ENCODE data around the gene PLA2G6.
A peak's percentile ranks its signal among the peaks of the same experiment; 100 is the strongest.

Gene PLA2G6

DNA sequence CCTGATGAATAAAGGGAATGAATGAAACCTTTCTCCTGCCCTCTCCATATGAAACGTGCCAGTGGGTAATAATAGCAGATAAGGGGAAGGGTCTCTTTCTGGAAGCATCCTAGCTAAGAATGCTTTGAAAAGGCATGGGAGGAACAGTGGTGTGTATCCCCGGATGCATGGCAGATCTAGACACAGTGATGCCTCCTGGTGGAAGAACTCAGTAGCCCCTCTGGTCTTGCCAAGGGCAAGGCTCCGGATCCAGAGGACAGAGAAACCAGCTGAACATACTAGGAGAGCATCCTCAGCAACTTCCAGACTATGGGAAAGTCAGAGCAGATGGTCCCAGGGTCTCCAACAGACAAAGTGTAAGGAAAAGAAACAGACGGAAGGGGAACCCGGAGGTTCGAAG is 77.5 kb downstream of the PLA2G6 start:
- ChIA-PET POLR2A (no interaction called here), CTCF (interaction anchor here (0.6 to 7.8 kb wide), 5 partner anchors 9 to 52 kb away, joined by 3 to 87 read pairs (median 4); partner anchors contain the start of gene BAIAP2L2)
- no peak overlapping the region for H3K4me3 ChIP-seq (ENCODE audit: low read depth, low read length)
- DNase-seq (ENCODE audit: low read depth, low spot score) = no peak
- TF ChIP-seq, protein P1, sequence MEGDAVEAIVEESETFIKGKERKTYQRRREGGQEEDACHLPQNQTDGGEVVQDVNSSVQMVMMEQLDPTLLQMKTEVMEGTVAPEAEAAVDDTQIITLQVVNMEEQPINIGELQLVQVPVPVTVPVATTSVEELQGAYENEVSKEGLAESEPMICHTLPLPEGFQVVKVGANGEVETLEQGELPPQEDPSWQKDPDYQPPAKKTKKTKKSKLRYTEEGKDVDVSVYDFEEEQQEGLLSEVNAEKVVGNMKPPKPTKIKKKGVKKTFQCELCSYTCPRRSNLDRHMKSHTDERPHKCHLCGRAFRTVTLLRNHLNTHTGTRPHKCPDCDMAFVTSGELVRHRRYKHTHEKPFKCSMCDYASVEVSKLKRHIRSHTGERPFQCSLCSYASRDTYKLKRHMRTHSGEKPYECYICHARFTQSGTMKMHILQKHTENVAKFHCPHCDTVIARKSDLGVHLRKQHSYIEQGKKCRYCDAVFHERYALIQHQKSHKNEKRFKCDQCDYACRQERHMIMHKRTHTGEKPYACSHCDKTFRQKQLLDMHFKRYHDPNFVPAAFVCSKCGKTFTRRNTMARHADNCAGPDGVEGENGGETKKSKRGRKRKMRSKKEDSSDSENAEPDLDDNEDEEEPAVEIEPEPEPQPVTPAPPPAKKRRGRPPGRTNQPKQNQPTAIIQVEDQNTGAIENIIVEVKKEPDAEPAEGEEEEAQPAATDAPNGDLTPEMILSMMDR (IDR thresholded peaks at IDR 0.05; ENCODE audit: insufficient read depth, low read length, missing control alignments) = peak; percentile 35

DNA sequence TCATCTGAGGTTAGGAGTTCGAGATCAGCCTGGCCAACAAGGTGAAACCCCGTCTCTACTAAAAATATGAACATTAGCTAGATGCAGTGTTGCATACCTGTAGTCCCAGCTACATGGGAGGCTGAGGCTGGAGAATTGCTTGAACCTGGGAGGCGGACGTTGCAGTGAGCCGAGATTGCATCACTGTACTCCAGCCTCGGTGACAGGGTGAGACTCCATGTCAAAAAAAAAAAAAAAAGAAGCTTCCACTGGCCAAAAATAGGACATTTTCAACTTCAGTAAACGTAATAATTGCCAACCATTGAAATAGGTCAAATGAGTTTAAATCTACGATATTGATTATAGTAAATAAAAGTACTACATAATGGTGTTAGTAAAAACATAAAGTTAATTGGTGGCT is 78.0 kb downstream of the PLA2G6 start:
- ChIA-PET POLR2A (no interaction called here), CTCF (interaction anchor here (0.7 to 7.8 kb wide), 3 partner anchors 10 to 30 kb away, joined by 3 to 87 read pairs (median 4); partner anchors contain the start of gene BAIAP2L2)
- TF ChIP-seq, protein P1 (IDR thresholded peaks at IDR 0.05; ENCODE audit: insufficient read depth, low read length, missing control alignments) = no peak
- no peak for DNase-seq (ENCODE audit: low read depth, low spot score)
- H3K4me3 ChIP-seq (ENCODE audit: low read depth, low read length) = no peak overlapping the region

DNA sequence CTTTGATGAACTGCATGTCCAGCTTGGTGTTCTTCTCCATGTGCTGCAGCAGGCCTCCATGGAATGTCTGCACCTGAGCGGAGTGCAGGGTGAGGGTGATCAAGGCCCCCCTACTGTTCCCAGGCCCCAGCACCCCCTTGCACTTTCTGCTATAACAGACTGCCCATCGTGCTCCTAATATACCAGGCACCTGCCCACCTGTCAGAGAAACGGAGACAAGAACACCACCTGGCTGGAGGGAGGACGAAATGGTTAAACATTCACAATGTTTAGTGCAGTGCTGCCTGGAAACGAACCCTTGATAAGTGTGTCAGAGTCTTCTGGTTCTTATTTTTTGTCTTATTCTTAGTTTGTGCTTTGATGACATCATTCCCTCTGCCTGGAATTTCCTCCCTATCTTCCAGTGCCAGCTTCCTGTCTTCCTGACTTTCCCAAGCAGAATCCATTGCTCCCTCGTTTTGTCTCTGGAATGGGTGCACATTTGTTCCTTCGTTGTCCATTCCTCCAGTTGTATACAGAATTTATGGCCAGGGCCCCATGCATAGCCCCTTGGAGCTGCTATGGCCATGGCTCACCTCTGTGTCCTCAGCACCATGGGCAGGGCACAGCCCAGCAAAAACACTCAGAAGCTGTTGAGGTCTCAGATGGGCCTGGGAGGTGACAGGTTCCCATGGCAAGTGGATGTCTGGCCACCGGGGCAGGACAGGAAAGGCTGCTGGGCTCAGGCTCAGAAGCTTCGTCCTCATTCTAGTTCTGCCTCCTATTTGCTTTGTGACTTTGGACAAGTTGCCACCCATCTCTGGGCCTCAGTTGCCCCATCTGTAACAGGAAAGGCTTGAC is 83.0 kb downstream of the PLA2G6 start:
- ChIA-PET CTCF (interaction anchor here (1.1 to 7.8 kb wide), 10 partner anchors 8 to 255 kb away, joined by 3 to 87 read pairs (median 4); partner anchors contain the start of gene BAIAP2L2), POLR2A (interaction anchor here (1.1 kb wide), 1 partner anchor 103 kb away, joined by 3 read pairs; the partner anchor contains the start of gene MAFF)
- no peak for DNase-seq (ENCODE audit: low read depth, low spot score)
- no peak overlapping the region for H3K4me3 ChIP-seq (ENCODE audit: low read depth, low read length)
- TF ChIP-seq, protein P1 (IDR thresholded peaks at IDR 0.05; ENCODE audit: insufficient read depth, low read length, missing control alignments) = no peak

DNA sequence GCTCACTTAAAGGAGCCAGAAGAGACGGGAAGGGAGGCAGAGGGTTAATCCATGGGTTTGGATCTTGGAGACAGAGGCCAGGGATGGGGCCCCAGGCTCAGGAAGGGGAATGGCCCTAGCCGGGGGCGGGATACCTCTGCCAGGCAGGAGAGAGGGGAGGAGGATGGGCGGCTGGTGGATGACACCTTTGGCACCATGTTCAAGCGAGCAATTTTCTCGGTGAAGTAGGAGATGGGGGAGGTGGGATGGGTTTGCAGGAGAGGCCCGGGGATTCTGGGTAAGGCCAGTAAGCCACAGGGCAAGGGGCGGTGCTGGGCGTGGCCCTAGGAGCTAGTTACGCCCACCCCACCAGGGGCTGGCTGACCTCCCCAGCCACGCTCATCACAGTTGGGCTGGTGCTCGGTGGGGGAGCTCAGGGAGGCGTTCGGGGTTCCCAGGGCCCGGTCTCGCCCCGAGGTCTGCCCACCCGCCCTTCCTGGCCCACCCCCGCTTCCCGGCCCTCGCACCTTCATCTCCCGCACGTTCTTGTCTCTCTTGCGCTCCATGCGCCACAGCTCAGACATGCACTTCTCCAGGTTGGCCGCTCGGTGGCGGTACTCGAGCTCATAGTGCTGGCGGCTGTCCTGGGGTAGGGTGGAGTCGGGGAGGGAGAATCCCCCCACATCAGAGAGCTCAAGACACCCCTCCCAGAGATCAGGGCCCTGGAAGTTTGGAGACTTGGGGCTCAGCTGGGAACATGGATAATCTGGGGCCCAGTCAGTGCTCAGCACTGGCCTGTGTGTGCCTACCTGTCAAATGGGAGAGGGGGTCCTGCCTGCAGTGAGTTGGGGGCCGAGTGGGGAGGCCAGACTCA is 83.8 kb downstream of the PLA2G6 start:
- POLR2A ChIA-PET = interaction anchor here (1.1 kb wide), 1 partner anchor 104 kb away, joined by 3 read pairs; the partner anchor contains the start of gene MAFF
- TF ChIP-seq, protein P1 (IDR thresholded peaks at IDR 0.05; ENCODE audit: insufficient read depth, low read length, missing control alignments) = peak; percentile 63
- no peak overlapping the region for H3K4me3 ChIP-seq (ENCODE audit: low read depth, low read length)
- CTCF ChIA-PET = interaction anchor here (0.7 to 7.8 kb wide), 10 partner anchors 9 to 256 kb away, joined by 3 to 87 read pairs (median 4); partner anchors contain the start of gene BAIAP2L2
- DNase-seq (ENCODE audit: low read depth, low spot score) = no peak

DNA sequence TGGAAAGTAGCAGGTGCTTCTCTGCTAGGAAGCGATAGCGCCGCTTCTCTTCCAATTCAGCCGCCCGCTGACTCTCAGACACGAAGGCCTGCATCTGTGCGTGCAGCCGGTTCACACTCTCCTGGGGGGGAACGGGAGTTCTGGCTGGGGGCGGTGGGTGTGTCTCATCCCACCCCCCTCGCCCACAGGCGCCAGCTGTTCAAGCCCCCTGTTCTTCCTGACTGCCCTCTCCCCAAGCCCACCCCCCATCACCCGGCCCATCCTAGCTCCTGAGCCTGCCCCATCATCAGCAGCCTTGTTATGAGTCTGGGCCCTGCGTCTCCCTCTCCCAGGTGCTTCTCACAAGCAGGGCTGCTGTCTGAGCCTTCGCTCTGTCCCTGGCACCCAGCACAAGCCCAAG is 84.6 kb downstream of the PLA2G6 start:
- ChIA-PET POLR2A (no interaction called here), CTCF (interaction anchor here (0.8 to 7.8 kb wide), 6 partner anchors 10 to 79 kb away, joined by 3 to 87 read pairs (median 4); partner anchors contain the start of gene BAIAP2L2)
- DNase-seq (ENCODE audit: low read depth, low spot score) = no peak
- TF ChIP-seq, protein P1 (IDR thresholded peaks at IDR 0.05; ENCODE audit: insufficient read depth, low read length, missing control alignments) = no peak
- no peak overlapping the region for H3K4me3 ChIP-seq (ENCODE audit: low read depth, low read length)
